OCI-M2 (cell line): ENCODE measurements around the gene PSMD13.
"Not testable (repeated sequence)": the region's sequence is repeated elsewhere in the genome, so short reads cannot be mapped to it uniquely, and the experiment has no call there.

Experiments
- DNase-seq: peaks from one replicate; lab custom pipeline; 2025; ENCODE audit not compliant: unreplicated experiment; lab: John Stamatoyannopoulos, UW

Gene PSMD13

GRCh38 chr11:236774-237767 is at the start of gene PSMD13:
Gene PSMD13 (plus strand): TSS chr11:236976. CDS start chr11:237050, 74 bp downstream.
- peak; percentile 24 for DNase-seq

- not testable (repeated sequence) for DNase-seq
These were observed 47.5 kb upstream of the PSMD13 start for GRCh38 chr11:189200-189783.

- DNase-seq, result not testable (repeated sequence)
These were observed 46.9 kb upstream of the PSMD13 start for GRCh38 chr11:189843-190311.

- not testable (repeated sequence) for DNase-seq
These were observed 46.2 kb upstream of the PSMD13 start for GRCh38 chr11:190546-190945.

- not testable (repeated sequence) for DNase-seq
These were observed 45.0 kb upstream of the PSMD13 start for GRCh38 chr11:191490-192478.

GRCh38 chr11:192674-193128 is 44.1 kb upstream of the PSMD13 start, which contains the start of gene SCGB1C1:
Gene SCGB1C1 (plus strand): TSS chr11:193078. CDS start chr11:193100, 22 bp downstream.
- not testable (repeated sequence) for DNase-seq

- DNase-seq, result not testable (repeated sequence)
These were observed 43.3 kb upstream of the PSMD13 start for GRCh38 chr11:193481-193880.

- no peak for DNase-seq
These were observed 39.7 kb upstream of the PSMD13 start for GRCh38 chr11:196786-197731.

- no peak for DNase-seq
These were observed 39.0 kb upstream of the PSMD13 start for GRCh38 chr11:197741-198235.

- DNase-seq, result no peak
These were observed 38.5 kb upstream of the PSMD13 start for GRCh38 chr11:198236-198806.

GRCh38 chr11:199004-199581 is 37.7 kb upstream of the PSMD13 start:
- no peak for DNase-seq

GRCh38 chr11:199782-200181 is 37.0 kb upstream of the PSMD13 start:
- no peak for DNase-seq

- no peak for DNase-seq
These were observed 36.4 kb upstream of the PSMD13 start for GRCh38 chr11:200224-201003.

- DNase-seq, result peak; percentile 84
These were observed 34.8 kb upstream of the PSMD13 start for GRCh38 chr11:201966-202365.

- DNase-seq, result no peak
These were observed 34.3 kb upstream of the PSMD13 start for GRCh38 chr11:202490-202889.

GRCh38 chr11:203056-203944 is 33.5 kb upstream of the PSMD13 start:
- DNase-seq, result no peak
